Common myeloid progenitor, CD34-positive (primary cell): ENCODE results near the gene CHN1.

Experiments
- CTCF ChIA-PET: fragments of 350-600 bp; sonication (Branson Sonifier 250); formaldehyde crosslinking; loops from one replicate; lab custom pipeline; 2021; ENCODE audit warnings: antibody characterized with exemption; lab: Charles Lee
- POLR2A ChIA-PET: fragments of 350-600 bp; sonication (Branson Sonifier 250); formaldehyde crosslinking; loops from one replicate; lab custom pipeline; 2021; ENCODE audit warnings: antibody characterized with exemption; lab: Charles Lee
- DNase-seq, 3 donors: peaks; one replicate each; pipeline versions ENCODE4 v3.0.0 to v3.0.0-alpha.2; 2013
- H3K27ac ChIP-seq, 2 experiments: 1 replicate in 1 of 2; 2 replicates in 1 of 2; pipeline ENCODE4 v1.7.0; 2013; ENCODE audit warnings: inconsistent platforms in 2 of 2, low read length in 2 of 2, mild to moderate bottlenecking in 2 of 2, low read depth in 1 of 2, moderate library complexity in 1 of 2; ENCODE audit not compliant: severe bottlenecking in 2 of 2, insufficient read depth in 1 of 2, poor library complexity in 1 of 2
- H3K27me3 ChIP-seq, 5 experiments: replicated peaks in 2 of 5; 1 replicate in 3 of 5; 2 replicates in 2 of 5; pipeline versions ENCODE4 v1.6.1 to v1.7.0; 2013; ENCODE audit warnings: low read length in 4 of 5, mild to moderate bottlenecking in 2 of 5, moderate library complexity in 2 of 5, inconsistent platforms in 1 of 5; ENCODE audit not compliant: insufficient read depth in 5 of 5, control insufficient read depth in 4 of 5
- H3K36me3 ChIP-seq, 4 experiments: 1 replicate in 2 of 4; 2 replicates in 2 of 4; pipeline versions ENCODE4 v1.6.1 to v1.7.0; 2013; ENCODE audit warnings: low read length in 3 of 4, control low read depth in 1 of 4, mild to moderate bottlenecking in 1 of 4; ENCODE audit not compliant: control insufficient read depth in 4 of 4, insufficient read depth in 4 of 4
- H3K4me1 ChIP-seq, 4 experiments: 1 replicate in 3 of 4; 2 replicates in 1 of 4; pipeline versions ENCODE4 v1.6.1 to v1.7.1; 2013; ENCODE audit warnings: low read length in 3 of 4, mild to moderate bottlenecking in 3 of 4, control low read depth in 1 of 4, inconsistent platforms in 1 of 4, moderate library complexity in 1 of 4; ENCODE audit not compliant: control insufficient read depth in 4 of 4, insufficient read depth in 4 of 4; ENCODE audit errors: control extremely low read depth in 1 of 4
- H3K4me3 ChIP-seq, 7 experiments: 1 replicate in 4 of 7; 2 replicates in 3 of 7; pipeline versions ENCODE4 v1.5.1 to v1.7.0; 2013; ENCODE audit warnings: mild to moderate bottlenecking in 7 of 7, low read length in 6 of 7, moderate library complexity in 6 of 7, inconsistent platforms in 2 of 7, low read depth in 2 of 7, control low read depth in 1 of 7; ENCODE audit not compliant: insufficient read depth in 4 of 7, control insufficient read depth in 1 of 7; ENCODE audit errors: extremely low read depth in 1 of 7
- H3K9me3 ChIP-seq, 5 experiments: 1 replicate in 4 of 5; 2 replicates in 1 of 5; pipeline versions ENCODE4 v1.6.1 to v1.7.1; 2013; ENCODE audit warnings: low read length in 4 of 5, mild to moderate bottlenecking in 2 of 5, inconsistent platforms in 1 of 5, low read depth in 1 of 5, moderate library complexity in 1 of 5; ENCODE audit not compliant: control insufficient read depth in 4 of 5, insufficient read depth in 2 of 5; ENCODE audit errors: control extremely low read depth in 1 of 5
- WGBS: methylation state at CpG from one replicate; pipeline ENCODE4 v1.1.5; 2013; ENCODE audit not compliant: insufficient coverage; 5-methylcytosine and 5-hydroxymethylcytosine counted together

CHN1 gene

GRCh38 chr2:174846941-174847938 lies 157.9 kb downstream of the CHN1 start:
- H3K27ac ChIP-seq: no peak overlapping the region
- peak in 2 of 3 donors; percentile 23 to 45 for DNase-seq
- H3K27me3 ChIP-seq: peaks cover 0 to 2% (median 0%) of the 10 kb centered on the region in 5 experiments
- ChIA-PET CTCF (no interaction called here), POLR2A (no interaction called here)
- no peaks in the 10 kb centered on the region for H3K4me1 ChIP-seq
- 34% methylated on average over 2 of the region's 8 CpGs for WGBS
- H3K36me3 ChIP-seq: no peaks in the 10 kb centered on the region
- H3K9me3 ChIP-seq: no peaks in the 10 kb centered on the region
- no peak overlapping the region for H3K4me3 ChIP-seq

GRCh38 chr2:174846218-174846617 lies 159.0 kb downstream of the CHN1 start:
- no CpG with 5 or more reads among the region's 1 CpG for WGBS
- no peak for DNase-seq
- ChIA-PET CTCF (no interaction called here), POLR2A (no interaction called here)
- H3K4me1 ChIP-seq: no peaks in the 10 kb centered on the region
- peaks cover 0 to 2% (median 0%) of the 10 kb centered on the region in 5 experiments for H3K27me3 ChIP-seq
- H3K27ac ChIP-seq: no peak overlapping the region
- H3K4me3 ChIP-seq: no peak overlapping the region
- H3K9me3 ChIP-seq: no peaks in the 10 kb centered on the region
- no peaks in the 10 kb centered on the region for H3K36me3 ChIP-seq

- no peak overlapping the region for H3K27ac ChIP-seq
- H3K4me1 ChIP-seq: no peaks in the 10 kb centered on the region
- H3K27me3 ChIP-seq: no peaks in the 10 kb centered on the region
- ChIA-PET POLR2A (no interaction called here), CTCF (no interaction called here)
- H3K4me3 ChIP-seq: no peak overlapping the region
- DNase-seq: peak in 2 of 3 donors; percentile 4 to 26
- H3K9me3 ChIP-seq: no peaks in the 10 kb centered on the region
- H3K36me3 ChIP-seq: no peaks in the 10 kb centered on the region
- WGBS: no CpG with 5 or more reads among the region's 6 CpGs
These were observed 160.9 kb downstream of the CHN1 start for GRCh38 chr2:174844295-174844708.

- H3K9me3 ChIP-seq: no peaks in the 10 kb centered on the region
- H3K27me3 ChIP-seq: no peaks in the 10 kb centered on the region
- no peak for DNase-seq
- no peaks in the 10 kb centered on the region for H3K36me3 ChIP-seq
- no CpG with 5 or more reads among the region's 4 CpGs for WGBS
- no peak overlapping the region for H3K27ac ChIP-seq
- ChIA-PET POLR2A (no interaction called here), CTCF (no interaction called here)
- H3K4me3 ChIP-seq: no peak overlapping the region
- H3K4me1 ChIP-seq: no peaks in the 10 kb centered on the region
These were observed 162.7 kb downstream of the CHN1 start for GRCh38 chr2:174842496-174842895.

GRCh38 chr2:174841936-174842335 lies 163.2 kb downstream of the CHN1 start:
- Histone ChIP-seq H3K36me3 (no peaks in the 10 kb centered on the region), H3K4me3 (no peak overlapping the region), H3K27me3 (no peaks in the 10 kb centered on the region), H3K27ac (no peak overlapping the region), H3K9me3 (no peaks in the 10 kb centered on the region), H3K4me1 (no peaks in the 10 kb centered on the region)
- DNase-seq: no peak
- CTCF ChIA-PET: no interaction called here
- 80% methylated on average over 1 of the region's 3 CpGs for WGBS
- POLR2A ChIA-PET: no interaction called here

GRCh38 chr2:174841350-174841749 lies 163.8 kb downstream of the CHN1 start:
- no peak for DNase-seq
- Histone ChIP-seq H3K4me1 (no peaks in the 10 kb centered on the region), H3K27ac (no peak overlapping the region), H3K36me3 (no peaks in the 10 kb centered on the region), H3K27me3 (no peaks in the 10 kb centered on the region), H3K4me3 (no peak overlapping the region), H3K9me3 (no peaks in the 10 kb centered on the region)
- no CpG with 5 or more reads among the region's 2 CpGs for WGBS
- ChIA-PET POLR2A (no interaction called here), CTCF (no interaction called here)

- H3K4me3 ChIP-seq: no peak overlapping the region
- no peaks in the 10 kb centered on the region for H3K4me1 ChIP-seq
- CTCF ChIA-PET: no interaction called here
- H3K27me3 ChIP-seq: no peaks in the 10 kb centered on the region
- H3K36me3 ChIP-seq: no peaks in the 10 kb centered on the region
- no peak overlapping the region for H3K27ac ChIP-seq
- POLR2A ChIA-PET: no interaction called here
- no CpG with 5 or more reads among the region's 3 CpGs for WGBS
- DNase-seq: no peak
- H3K9me3 ChIP-seq: no peaks in the 10 kb centered on the region
These were observed 164.7 kb downstream of the CHN1 start for GRCh38 chr2:174840436-174840835.
